NCI-H146 treated with DMSO at 0.1 percent for 48 hours (cell line): Measurements from ENCODE around the gene RUNX2.

Experiments used
- DNase-seq: peaks from one replicate; lab custom pipeline; 2025; ENCODE audit not compliant: unreplicated experiment; lab: John Stamatoyannopoulos, UW

Gene RUNX2

GRCh38 chr6:45637611-45638257 is 309.6 kb downstream of the RUNX2 start:
- no peak for DNase-seq

DNA sequence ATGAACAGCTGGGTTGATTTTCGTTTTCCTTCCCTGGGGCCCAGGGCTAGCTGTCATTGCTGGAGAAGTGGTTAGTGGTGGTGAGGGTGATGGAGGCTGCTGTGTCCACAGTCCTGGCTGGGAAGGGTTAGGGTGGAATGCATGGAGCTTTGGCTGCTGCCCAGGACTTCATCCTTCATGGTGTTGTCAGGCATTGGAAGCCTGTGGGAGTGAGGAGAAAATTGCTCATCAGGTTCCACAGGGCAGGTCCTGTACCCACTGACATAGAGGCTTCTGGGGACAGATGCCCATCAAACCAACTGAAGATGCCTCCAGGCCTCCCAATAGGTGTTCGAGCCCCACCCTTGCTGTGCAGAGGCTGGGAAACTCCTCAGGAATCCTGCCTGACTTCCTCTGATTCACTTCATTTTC is 312.0 kb downstream of the RUNX2 start:
- no peak for DNase-seq

GRCh38 chr6:45640811-45641210 is 312.7 kb downstream of the RUNX2 start:
- DNase-seq: no peak

DNA sequence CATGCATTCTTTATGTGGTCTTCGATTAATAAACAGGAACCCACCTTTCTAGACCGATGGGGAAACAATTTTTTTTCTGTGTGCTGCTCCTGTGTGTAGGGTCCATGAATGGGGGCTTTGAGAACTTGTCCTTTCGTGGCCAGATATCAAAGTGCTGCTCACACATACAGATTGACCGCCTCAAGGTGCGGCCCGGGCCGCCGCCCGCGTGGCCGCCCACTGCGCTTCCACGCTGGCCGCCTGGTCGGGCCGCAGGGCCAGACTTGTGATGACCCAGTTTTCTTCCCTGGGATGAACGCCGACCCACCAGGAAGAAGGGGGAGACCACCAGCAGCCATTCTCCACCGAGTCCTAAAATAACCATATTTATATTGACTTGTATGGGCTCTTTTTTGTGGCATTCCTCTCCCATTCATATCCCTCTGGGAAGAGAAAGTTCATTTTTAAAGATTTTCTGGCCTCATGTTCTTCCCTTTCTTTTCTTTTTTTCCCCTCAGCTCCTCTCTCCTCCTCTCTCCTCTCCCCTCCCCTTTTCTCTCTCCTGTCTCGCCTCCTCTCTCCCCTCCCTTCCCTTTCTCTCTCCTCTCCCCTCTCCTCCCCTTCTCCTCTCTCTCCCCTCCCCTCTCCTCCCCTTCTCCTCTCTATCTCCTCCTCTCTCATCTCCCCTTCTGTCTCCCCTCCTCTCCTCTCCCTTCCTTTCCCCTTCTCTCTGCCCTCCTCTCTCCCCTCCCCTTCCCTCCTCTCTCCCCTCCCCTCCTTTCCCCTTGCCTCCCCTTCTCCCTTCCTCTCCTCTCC is 314.4 kb downstream of the RUNX2 start:
- DNase-seq: no peak

DNA sequence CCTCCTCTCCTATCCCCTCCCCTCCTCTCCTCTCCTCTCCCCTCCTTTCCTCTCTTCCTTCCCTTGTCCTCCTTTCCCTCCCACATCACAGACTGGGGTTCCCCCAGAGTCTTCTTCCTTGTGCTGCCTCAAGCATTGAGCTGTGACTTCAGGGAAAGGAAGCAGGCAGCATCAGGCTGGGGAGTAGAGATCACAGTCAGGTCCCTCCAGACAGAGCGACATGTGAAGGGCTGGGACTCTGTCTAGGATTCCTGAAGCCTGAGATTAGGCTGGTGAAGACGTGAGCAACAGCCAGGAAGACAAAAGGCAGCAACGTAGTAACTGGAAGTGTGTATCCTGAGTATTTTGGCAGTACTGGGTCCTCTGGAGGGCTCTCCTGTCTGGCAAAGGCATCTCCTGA is 315.0 kb downstream of the RUNX2 start:
- no peak for DNase-seq

- no peak for DNase-seq
These were observed 316.6 kb downstream of the RUNX2 start for GRCh38 chr6:45644720-45645119.

DNA sequence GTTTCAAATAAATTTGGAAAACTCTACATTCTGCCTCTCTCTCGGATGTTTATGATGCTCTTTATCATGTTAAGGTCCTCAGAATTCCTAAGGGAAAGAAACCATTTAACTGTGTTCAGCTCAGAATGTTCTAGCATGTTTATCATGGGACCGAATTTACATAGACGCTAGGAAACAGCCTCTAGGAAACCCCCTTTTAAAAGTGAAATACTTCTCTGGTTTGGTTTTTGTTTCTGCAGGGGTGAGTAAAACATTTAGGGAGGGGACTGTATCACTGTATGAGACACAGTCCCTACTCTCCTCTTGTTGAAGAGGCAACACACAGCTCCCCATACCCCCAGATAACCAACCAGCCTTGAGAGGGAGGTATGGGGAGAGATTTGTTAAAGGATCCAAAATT is 317.2 kb downstream of the RUNX2 start:
- DNase-seq: no peak

DNA sequence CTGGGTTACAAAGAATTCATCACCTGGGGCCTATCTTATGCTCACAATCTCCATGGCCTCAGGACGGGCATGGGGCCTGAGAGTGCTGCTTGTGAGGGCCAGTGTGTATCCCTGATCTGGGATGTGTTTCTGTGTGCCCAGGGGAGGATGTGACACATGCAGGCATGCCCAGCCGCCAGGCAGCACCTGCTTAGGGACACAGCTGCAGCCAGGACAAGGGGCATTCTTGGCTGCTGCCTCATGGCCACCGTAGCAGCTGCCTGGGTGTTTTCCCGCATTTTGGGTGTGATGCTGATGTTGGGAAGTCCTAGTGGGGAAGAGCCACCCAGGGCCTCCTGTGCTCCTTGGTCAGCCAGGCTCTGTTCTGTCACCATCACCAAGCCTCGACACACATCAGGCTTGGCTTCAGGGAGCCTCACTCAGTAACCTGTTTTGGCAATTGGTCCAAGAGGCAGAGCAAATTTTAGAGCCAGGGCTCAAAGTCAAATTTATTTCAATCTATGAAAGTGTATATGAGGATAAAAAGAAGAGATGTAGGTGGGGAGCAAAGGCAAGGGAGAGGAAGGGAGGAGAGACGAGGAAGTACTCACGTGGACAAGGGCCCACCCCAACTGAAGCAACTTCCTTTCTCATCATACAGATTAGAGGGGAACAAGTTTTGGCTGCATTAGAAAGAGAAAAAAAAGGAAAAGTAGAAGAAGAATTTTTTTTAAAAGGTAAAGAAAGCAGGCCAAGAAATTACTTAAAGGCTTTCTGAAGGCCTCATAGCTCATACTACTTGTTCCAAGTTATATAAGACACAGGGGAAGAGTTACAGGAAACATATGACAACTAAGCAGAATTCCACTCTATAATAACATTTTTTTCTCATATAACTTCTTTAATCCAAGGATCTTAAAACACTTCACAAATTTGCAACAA is 319.5 kb downstream of the RUNX2 start:
- no peak for DNase-seq

DNA sequence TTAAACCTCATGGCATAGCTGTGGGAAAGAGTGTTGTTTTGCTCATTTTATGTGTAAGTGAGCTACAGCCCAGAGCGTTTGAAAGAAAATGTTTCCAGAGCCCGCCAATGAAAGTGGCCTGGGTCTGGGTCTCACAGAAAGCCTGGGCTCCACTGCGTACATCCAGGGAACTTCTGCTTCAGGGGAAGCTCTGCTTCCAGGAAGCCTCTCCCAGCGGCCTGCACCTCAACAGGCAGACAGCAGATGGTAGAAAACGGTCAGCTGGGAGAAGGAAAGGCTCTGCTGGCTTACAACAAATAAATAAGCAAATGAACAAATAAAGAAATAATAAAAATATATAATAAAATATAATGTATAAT is 320.1 kb downstream of the RUNX2 start:
- no peak for DNase-seq

- no peak for DNase-seq
These were observed 322.5 kb downstream of the RUNX2 start for GRCh38 chr6:45650524-45651135.

DNA sequence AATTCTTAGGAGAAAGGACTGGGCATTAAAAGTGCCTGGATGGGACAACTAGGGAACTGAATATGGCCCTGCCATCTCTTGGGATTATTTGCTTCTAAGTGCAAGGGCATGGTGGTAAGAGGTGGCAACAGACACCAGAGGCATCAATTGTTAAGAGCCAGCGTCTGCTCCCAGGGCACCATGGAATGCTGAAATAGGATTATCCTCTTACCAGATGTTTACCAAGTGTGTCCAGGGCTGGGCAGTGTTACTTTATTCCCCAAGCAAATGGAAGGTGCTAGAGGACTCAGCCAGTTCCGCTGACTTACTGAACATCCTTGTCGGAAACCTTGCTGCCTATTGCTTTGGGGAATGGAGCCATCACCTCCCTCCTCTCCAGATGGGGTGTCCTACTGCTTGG is 323.2 kb downstream of the RUNX2 start:
- DNase-seq: no peak

DNA sequence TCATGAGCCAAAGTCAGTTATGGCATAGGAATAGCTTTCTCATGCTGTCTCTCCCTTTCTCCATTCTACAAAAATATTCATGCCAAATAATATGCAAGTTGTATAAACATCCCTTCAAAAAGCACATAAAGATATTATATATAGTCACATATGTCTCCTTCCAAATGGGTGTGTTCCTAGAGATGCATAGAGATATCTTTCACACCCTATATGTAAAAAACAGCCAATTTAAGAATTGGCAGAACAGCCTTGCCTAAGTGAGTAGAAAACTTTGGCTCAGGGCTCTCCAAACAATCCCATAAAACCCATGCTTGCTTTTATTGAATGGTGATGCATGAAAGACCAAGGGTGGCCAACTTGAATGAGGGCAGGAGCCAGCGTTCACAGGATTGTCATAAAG is 324.3 kb downstream of the RUNX2 start:
- no peak for DNase-seq

DNA sequence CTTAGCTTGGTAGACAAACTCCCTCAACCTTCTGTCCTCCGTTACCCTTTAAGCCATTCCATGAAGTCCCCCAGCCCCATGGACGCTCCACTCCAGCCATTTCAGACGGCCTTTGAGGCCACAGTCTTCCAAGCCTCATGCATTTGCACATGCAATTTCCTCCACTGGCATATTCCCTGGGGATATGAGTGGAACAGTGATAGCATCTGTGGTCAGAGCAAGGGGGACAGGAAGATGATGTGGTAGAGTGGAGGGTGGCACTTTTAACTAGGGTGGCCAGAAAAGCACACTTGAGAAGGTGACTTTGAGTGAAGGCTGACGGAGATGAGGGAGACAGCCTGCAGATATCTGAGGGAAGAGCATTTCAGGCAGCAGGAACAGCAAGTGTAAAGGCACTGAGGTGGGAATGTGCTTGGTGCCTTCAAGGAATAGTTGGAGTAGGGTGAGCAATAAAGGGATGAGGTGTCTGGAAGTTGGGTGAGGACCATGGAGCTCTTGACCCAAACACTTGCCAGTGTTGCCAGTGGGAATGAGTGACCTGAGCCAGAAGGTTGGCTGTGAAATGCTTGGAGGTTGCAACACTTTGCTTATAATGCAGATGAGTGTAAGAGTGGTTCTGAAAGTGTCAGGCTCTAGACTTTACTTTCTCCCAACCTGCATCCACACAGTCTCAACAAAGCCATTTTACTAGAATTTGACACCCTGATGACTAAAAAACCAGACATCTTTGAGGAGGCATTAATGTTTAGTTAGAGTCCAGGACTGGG is 325.2 kb downstream of the RUNX2 start:
- no peak for DNase-seq

DNA sequence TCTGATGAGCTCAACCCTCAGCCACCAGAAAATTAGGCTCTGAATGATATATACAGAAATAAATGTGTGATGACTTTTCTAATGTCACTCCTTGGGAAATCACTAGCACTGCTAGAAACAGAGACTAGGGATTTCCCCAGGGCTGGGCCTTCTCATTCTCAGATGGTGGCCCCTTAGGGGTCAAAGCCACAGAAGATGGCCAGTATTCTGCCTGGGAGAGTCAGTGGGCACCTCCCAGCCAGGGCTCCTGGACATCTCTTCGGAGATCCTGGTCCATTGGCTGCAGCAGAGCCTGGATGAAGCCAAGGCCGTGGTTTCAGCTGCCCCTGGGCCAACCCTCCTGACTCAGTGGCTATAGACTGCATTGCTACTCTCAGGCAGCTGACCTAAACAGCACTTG is 326.5 kb downstream of the RUNX2 start:
- DNase-seq: no peak

- no peak for DNase-seq
These were observed 327.8 kb downstream of the RUNX2 start for GRCh38 chr6:45655745-45656476.

GRCh38 chr6:45657226-45657625 is 329.1 kb downstream of the RUNX2 start:
- DNase-seq: no peak

DNA sequence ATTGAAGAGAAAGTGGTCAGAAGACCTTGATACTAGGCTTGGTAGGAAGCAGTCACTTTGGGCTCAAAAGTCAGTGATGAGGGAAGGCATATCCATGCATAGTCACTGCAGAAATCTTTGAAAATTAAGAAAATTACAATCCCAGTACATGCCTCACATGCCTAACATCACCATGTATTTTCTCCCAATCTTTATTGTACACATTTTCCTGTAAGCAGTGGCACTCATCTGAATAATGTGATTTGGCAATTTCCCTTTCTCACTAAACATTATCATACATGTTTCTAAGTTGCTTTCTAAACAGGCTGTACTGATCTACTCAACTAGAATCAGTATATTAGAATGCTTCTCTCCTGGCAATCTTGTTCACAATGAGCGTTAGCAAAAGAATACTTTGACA is 330.3 kb downstream of the RUNX2 start:
- DNase-seq: no peak

- no peak for DNase-seq
These were observed 330.8 kb downstream of the RUNX2 start for GRCh38 chr6:45658958-45659357.

DNA sequence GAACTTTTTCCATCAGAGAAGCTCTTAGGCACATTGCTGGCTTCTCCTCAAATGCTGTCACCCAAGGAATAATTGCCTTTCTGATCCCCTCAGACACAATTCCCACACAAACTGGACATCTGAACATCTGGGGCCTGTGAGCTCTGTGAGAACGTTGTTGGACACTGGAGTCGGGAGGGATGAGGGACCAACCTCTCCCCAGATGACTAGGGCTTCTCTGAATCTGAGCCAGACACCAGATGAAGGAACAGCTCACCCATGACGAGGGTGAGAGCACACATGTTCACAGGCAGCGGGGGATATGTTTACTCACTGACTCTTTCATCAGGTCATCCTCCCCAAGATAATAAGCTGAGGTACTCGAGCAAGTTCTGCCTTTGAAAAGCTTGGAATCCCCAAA is 333.5 kb downstream of the RUNX2 start:
- DNase-seq: no peak
